GM12878 (cell line): ENCODE results near the gene B9D2. TPM values are rescaled to one million over a fixed set of nuclear protein-coding genes. Genes with fewer than 3 reads are reported as not detected.

Experiments used
- ATAC-seq: fragments of 200-7000 bp; cut with Tn5 transposase; 3 replicates; pipeline ENCODE4 v1.9.1; 2020; ENCODE audit warnings: mild to moderate bottlenecking, moderate library complexity
- BruUV-seq: library from RNA; stranded (reverse); fragments of 400-500 nt; replicated peaks from 2 replicates; lab custom pipeline; 2021; lab: Mats Ljungman, UMichigan
- CTCF ChIA-PET: fragments of 300-600 bp; sonication (Branson Sonifier 250); formaldehyde crosslinking; extraction: SDS; loops from one replicate; lab custom pipeline; 2021; ENCODE audit warnings: inconsistent platforms; lab: Yijun Ruan, JAX
- POLR2A ChIA-PET: fragments of 350-600 bp; formaldehyde crosslinking; extraction: SDS; loops from one replicate; lab custom pipeline; 2021; ENCODE audit warnings: inconsistent platforms; lab: Charles Lee
- RAD21 ChIA-PET: fragments of 300-600 bp; sonication (Branson Sonifier 250); formaldehyde crosslinking; loops from one replicate; lab custom pipeline; 2023; ENCODE audit warnings: antibody characterized with exemption; ENCODE audit not compliant: unreplicated experiment; lab: Charles Lee
- SMC1A ChIA-PET: fragments of 300-600 bp; sonication (Branson Sonifier 250); formaldehyde crosslinking; loops from one replicate; lab custom pipeline; 2023; ENCODE audit not compliant: unreplicated experiment, uncharacterized antibody; lab: Charles Lee
- DNase-seq: peaks from one replicate; pipeline ENCODE4 v3.0.0-alpha.2; 2011; ENCODE audit warnings: low read depth, low spot score
- FAIRE-seq: peaks from 3 replicates; lab custom pipeline; 2011; peaks lifted over from hg19 to GRCh38; lab: Jason Lieb, UNC
- H2AFZ ChIP-seq: 2 replicates; pipeline ENCODE4 v1.6.0; 2011; ENCODE audit warnings: low read depth, low read length, control low read depth; ENCODE audit not compliant: control insufficient read depth
- H3K27ac ChIP-seq: 2 replicates; pipeline ENCODE4 v1.5.1; 2011; ENCODE audit warnings: control low read depth; ENCODE audit not compliant: control insufficient read depth, insufficient read depth
- H3K27me3 ChIP-seq, 2 experiments: replicated peaks in 1 of 2; 2 replicates each; pipeline versions ENCODE4 v1.6.0 to v1.6.1; 2011; ENCODE audit warnings: low read length in 1 of 2; ENCODE audit not compliant: control insufficient read depth in 2 of 2, insufficient read depth in 2 of 2
- H3K36me3 ChIP-seq, 2 experiments: 2 replicates each; pipeline ENCODE4 v1.5.1; 2011; ENCODE audit warnings: low read length in 1 of 2; ENCODE audit not compliant: control insufficient read depth in 2 of 2, insufficient read depth in 2 of 2
- H3K4me1 ChIP-seq: 2 replicates; pipeline ENCODE4 v1.6.1; 2011; ENCODE audit warnings: mild to moderate bottlenecking, low read length, moderate library complexity, mixed read lengths; ENCODE audit not compliant: control insufficient read depth, insufficient read depth
- H3K4me2 ChIP-seq: 2 replicates; pipeline ENCODE4 v1.6.0; 2011; ENCODE audit warnings: control low read depth; ENCODE audit not compliant: control insufficient read depth, insufficient read depth
- H3K4me3 ChIP-seq: fragments of 200-600 bp; sonication (generic); 2 replicates; pipeline ENCODE4 v1.5.1; 2016
- H3K79me2 ChIP-seq: 2 replicates; pipeline ENCODE4 v1.6.0; 2011; ENCODE audit warnings: low read length; ENCODE audit not compliant: control insufficient read depth, insufficient read depth
- H3K9ac ChIP-seq: 2 replicates; pipeline ENCODE4 v1.8.0; 2011; ENCODE audit warnings: low read length, control low read depth, mixed read lengths; ENCODE audit not compliant: control insufficient read depth, insufficient read depth
- H3K9me3 ChIP-seq: replicated peaks from 3 replicates; pipeline ENCODE4 v1.5.1; 2011; ENCODE audit warnings: mild to moderate bottlenecking, low read length; ENCODE audit not compliant: control insufficient read depth, insufficient read depth
- H4K20me1 ChIP-seq: 2 replicates; pipeline ENCODE4 v1.6.0; 2011; ENCODE audit not compliant: control insufficient read depth, insufficient read depth
- ATF7 ChIP-seq: fragments of 450-650 bp; IDR thresholded peaks from 2 replicates; pipeline ENCODE4 v1.6.1; 2016; ENCODE audit warnings: low read depth, mild to moderate bottlenecking
- BACH1 ChIP-seq: fragments of 450-650 bp; IDR thresholded peaks from 2 replicates; pipeline ENCODE4 v1.6.1; 2017; ENCODE audit warnings: mild to moderate bottlenecking, borderline replicate concordance
- BMI1 ChIP-seq: fragments of 450-650 bp; IDR thresholded peaks from 2 replicates; pipeline ENCODE4 v1.6.1; 2016; ENCODE audit warnings: mild to moderate bottlenecking, moderate library complexity, borderline replicate concordance
- CREM ChIP-seq: IDR thresholded peaks from 2 replicates; pipeline ENCODE4 v1.6.1; 2014; ENCODE audit warnings: antibody characterized with exemption, low read depth
- CTCF ChIP-seq, 3 experiments: IDR thresholded peaks in 2 of 3; conservative IDR thresholded peaks in 1 of 3; 2 replicates each; pipeline ENCODE4 v1.5.1; 2011; ENCODE audit warnings: low read depth in 3 of 3, low read length in 3 of 3, mild to moderate bottlenecking in 3 of 3, control low read depth in 2 of 3, moderate library complexity in 2 of 3, inconsistent platforms in 1 of 3, mixed read lengths in 1 of 3; ENCODE audit not compliant: control insufficient read depth in 2 of 3, insufficient read depth in 1 of 3; ENCODE audit errors: extremely low read depth in 1 of 3
- GATAD2B ChIP-seq: fragments of 450-650 bp; conservative IDR thresholded peaks from 2 replicates; pipeline ENCODE4 v1.6.1; 2017; ENCODE audit warnings: low read depth, mild to moderate bottlenecking, moderate library complexity
- IKZF2 ChIP-seq, 2 experiments: fragments of 450-650 bp; IDR thresholded peaks; 2 replicates each; pipeline ENCODE4 v1.6.1; 2017; ENCODE audit warnings: mild to moderate bottlenecking in 2 of 2, moderate library complexity in 2 of 2
- KAT2A ChIP-seq: conservative IDR thresholded peaks from 2 replicates; pipeline ENCODE4 v1.6.1; 2011; ENCODE audit warnings: low read depth, low read length; ENCODE audit not compliant: control insufficient read depth
- NR2C2 ChIP-seq: IDR thresholded peaks from 2 replicates; pipeline ENCODE4 v1.6.1; 2011; ENCODE audit warnings: borderline replicate concordance, low read depth; ENCODE audit not compliant: control insufficient read depth, insufficient read length
- POLR2A ChIP-seq: IDR thresholded peaks from 2 replicates; pipeline ENCODE4 v1.6.1; 2011; ENCODE audit warnings: low read depth, mild to moderate bottlenecking, low read length
- POLR2AphosphoS5 ChIP-seq: IDR thresholded peaks from 2 replicates; pipeline ENCODE4 v1.6.1; 2011; ENCODE audit warnings: mild to moderate bottlenecking, low read length, inconsistent platforms
- POU2F2 ChIP-seq: IDR thresholded peaks from 3 replicates; pipeline ENCODE4 v1.6.1; 2011; ENCODE audit warnings: low read depth, mild to moderate bottlenecking, low read length, borderline replicate concordance
- RFX5 ChIP-seq: IDR thresholded peaks from 2 replicates; pipeline ENCODE4 v1.6.1; 2011; ENCODE audit warnings: low read depth, low read length, improper control_type of control experiment
- RUNX3 ChIP-seq: IDR thresholded peaks from 2 replicates; pipeline ENCODE4 v1.6.1; 2012; ENCODE audit warnings: low read length, inconsistent platforms
- TCF12 ChIP-seq: IDR thresholded peaks from 2 replicates; pipeline ENCODE4 v1.6.1; 2011; ENCODE audit warnings: low read depth, mild to moderate bottlenecking, low read length
- TCF3 ChIP-seq: IDR thresholded peaks from 2 replicates; pipeline ENCODE4 v1.6.1; 2012; ENCODE audit warnings: low read depth, mild to moderate bottlenecking, low read length, borderline replicate concordance; ENCODE audit not compliant: insufficient read depth
- ZBTB33 ChIP-seq: fragments of 450-650 bp; IDR thresholded peaks from 2 replicates; pipeline ENCODE4 v1.6.1; 2017; ENCODE audit warnings: mild to moderate bottlenecking
- ZNF384 ChIP-seq: IDR thresholded peaks from 2 replicates; pipeline ENCODE4 v1.6.1; 2012; ENCODE audit warnings: low read depth, mild to moderate bottlenecking, low read length, improper control_type of control experiment, borderline replicate concordance
- WGBS: methylation state at CpG from one replicate; pipeline ENCODE4 v1.1.6; 2016; ENCODE audit warnings: low lambda C conversion rate; ENCODE audit not compliant: insufficient replicate concordance, insufficient coverage; ENCODE audit errors: missing lambda C conversion rate; 5-methylcytosine and 5-hydroxymethylcytosine counted together
- in situ Hi-C: fragments of 300-500 bp; cut with MboI; formaldehyde crosslinking; loops from 9 replicates; pipeline ENCODE4 v1.14.3; 2018; ENCODE audit warnings: mixed read lengths
- intact Hi-C: fragments of 100-400 bp; cut with micrococcal nuclease; formaldehyde crosslinking; loops from one replicate; pipeline ENCODE4 v1.14.2; 2022; ENCODE audit not compliant: unreplicated experiment
- polyA plus RNA-seq, 11 experiments: library from polyadenylated mRNA; depleted of rRNA in 4 of 11; unstranded in 6 of 11; stranded (reverse) in 5 of 11; fragments of >200 nt; fragmentation: Nextera tagmentation in 4 of 11; fragmentation: Illumina TruSeq in 1 of 11; extraction: Ambion mirVana in 4 of 11; extraction: Trizol in 1 of 11; gene quantifications; 1 replicate in 1 of 11; 2 replicates in 10 of 11; pipeline versions ENCODE4 v1.2.1 to v1.2.3, GENCODE V29; 2011 to 2016; ENCODE audit warnings: inconsistent platforms in 2 of 11, missing spikeins in 2 of 11, low read depth in 1 of 11
- total RNA-seq, 4 experiments: library from RNA; depleted of rRNA in 3 of 4; stranded (reverse); fragments of >200 nt in 3 of 4; fragmentation: Illumina TruSeq in 1 of 4; extraction: Trizol in 1 of 4; gene quantifications; 2 replicates each; pipeline versions ENCODE4 v1.2.1 to v1.2.3, GENCODE V29; 2013 to 2021

The B9D2 gene
- total and polyA plus RNA-seq, 10 of the 15 experiments (the other 5 are each of a cell fraction or from before 2014, with no cell fraction given), result 2.4 to 12.4 (median 5.0) TPM

- ChIA-PET RAD21 (no interaction called here), CTCF (interaction anchor here (1.0 kb wide), 1 partner anchor 47 kb away, joined by 3 read pairs; no protein-coding TSS in a partner anchor), POLR2A (interaction anchor here (0.6 kb wide), 1 partner anchor 50 kb away, joined by 3 read pairs; no protein-coding TSS in a partner anchor), SMC1A (no interaction called here)
- no peaks in the 10 kb centered on the region; a peak in 1 of 4 replicates for H3K36me3 ChIP-seq
- no peak for ATAC-seq
- H3K9ac ChIP-seq, result no peak overlapping the region
- FAIRE-seq, result no peak
- in situ Hi-C loops, result no loop called here
- H3K4me3 ChIP-seq, result no peak overlapping the region
- TF ChIP-seq CREM (no peak), KAT2A (no peak), CTCF (IDR thresholded peaks at IDR 0.05 in 2 of 3, conservative IDR thresholded peaks at IDR 0.05 in 1 of 3; ENCODE audit: control insufficient read depth in 2 of 3, extremely low read depth in 1 of 3, insufficient read depth in 1 of 3, low read depth in 3 of 3, low read length in 3 of 3) (no peak), POLR2A (no peak), POU2F2 (no peak), IKZF2 (IDR thresholded peaks at IDR 0.05) (no peak), POLR2AphosphoS5 (no peak), NR2C2 (no peak), BACH1 (no peak), ATF7 (no peak), RFX5 (no peak), TCF12 (no peak), ZBTB33 (no peak), GATAD2B (no peak), RUNX3 (no peak), BMI1 (no peak), TCF3 (no peak), ZNF384 (no peak)
- H3K27me3 ChIP-seq, result no peaks in the 10 kb centered on the region
- no peak overlapping the region for H3K4me2 ChIP-seq
- H3K27ac ChIP-seq, result no peak overlapping the region
- no peaks in the 10 kb centered on the region for H4K20me1 ChIP-seq
- peaks cover 30% of the 10 kb centered on the region for H3K79me2 ChIP-seq
- intact Hi-C loops, result no loop called here
- H3K4me1 ChIP-seq, result no peaks in the 10 kb centered on the region
- no TSS peak for BruUV-seq
- DNase-seq, result no peak
- H3K9me3 ChIP-seq, result no peaks in the 10 kb centered on the region
- no peak overlapping the region for H2AFZ ChIP-seq
- 74% methylated on average over 4 of the region's 4 CpGs for WGBS
Observed at GRCh38 chr19:41401483-41401882, 37.5 kb upstream of the B9D2 start.
